KOPT-K1 (cell line): ENCODE data around the gene BRD9.
"Not testable (repeated sequence)": the region's sequence is repeated elsewhere in the genome, so short reads cannot be mapped to it uniquely, and the experiment has no call there.

ENCODE experiments used
- H3K27ac ChIP-seq: fragments of 200-600 bp; sonication (generic); 2 replicates; pipeline ENCODE4 v1.5.1; 2016; ENCODE audit warnings: antibody characterized with exemption, mild to moderate bottlenecking, low read depth, low read length; ENCODE audit not compliant: poor library complexity, severe bottlenecking
- H3K36me3 ChIP-seq: fragments of 200-600 bp; sonication (generic); 2 replicates; pipeline ENCODE4 v1.5.1; 2017; ENCODE audit warnings: antibody characterized with exemption, mild to moderate bottlenecking, low read length, moderate library complexity; ENCODE audit not compliant: insufficient read depth
- H3K9me3 ChIP-seq: fragments of 200-600 bp; sonication (generic); 2 replicates; pipeline ENCODE4 v1.5.1; 2017; ENCODE audit warnings: antibody characterized with exemption, low read length, mild to moderate bottlenecking; ENCODE audit not compliant: insufficient read depth, poor library complexity, severe bottlenecking

The BRD9 gene

GRCh38 chr5:852431-853401 is 39.9 kb downstream of the BRD9 start:
- no peaks in the 10 kb centered on the region for H3K36me3 ChIP-seq
- no peaks in the 10 kb centered on the region for H3K9me3 ChIP-seq
- no peak overlapping the region for H3K27ac ChIP-seq

- Histone ChIP-seq H3K27ac (no peak overlapping the region), H3K36me3 (no peaks in the 10 kb centered on the region), H3K9me3 (no peaks in the 10 kb centered on the region)
These were observed 40.6 kb downstream of the BRD9 start for GRCh38 chr5:852018-852417.

DNA sequence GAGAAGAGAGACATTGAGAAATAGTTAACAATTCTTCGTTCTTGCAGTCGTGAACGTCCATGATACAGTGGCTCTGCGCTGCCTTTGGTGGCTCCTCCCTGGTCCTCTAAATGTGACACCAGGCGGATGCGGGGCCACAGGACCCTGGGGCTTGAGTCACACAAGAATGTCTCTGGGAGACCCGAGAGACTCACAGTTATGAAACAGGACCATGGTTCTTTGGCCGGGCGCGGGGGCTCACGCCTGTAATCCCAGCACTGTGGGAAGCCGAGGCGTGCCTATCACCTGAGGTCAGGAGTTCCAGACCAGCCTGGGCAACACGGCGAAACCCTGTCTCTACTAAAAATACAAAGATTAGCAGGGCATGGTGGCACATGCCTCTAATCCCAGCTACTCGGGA is 41.0 kb downstream of the BRD9 start:
- H3K9me3 ChIP-seq = no peaks in the 10 kb centered on the region
- no peaks in the 10 kb centered on the region for H3K36me3 ChIP-seq
- H3K27ac ChIP-seq = no peak overlapping the region

- H3K36me3 ChIP-seq = no peaks in the 10 kb centered on the region
- no peaks in the 10 kb centered on the region for H3K9me3 ChIP-seq
- H3K27ac ChIP-seq = no peak overlapping the region
These were observed 41.5 kb downstream of the BRD9 start for GRCh38 chr5:851076-851475.

GRCh38 chr5:850511-851006 is 42.0 kb downstream of the BRD9 start, which contains the start of gene ZDHHC11:
TSS of gene ZDHHC11 (minus strand) at chr5:850986. CDS start at chr5:850602, 384 bp downstream.
- Histone ChIP-seq H3K36me3 (no peaks in the 10 kb centered on the region), H3K27ac (no peak within 1 kb of the TSS), H3K9me3 (no peaks in the 10 kb centered on the region)

GRCh38 chr5:849651-850301 is 42.8 kb downstream of the BRD9 start:
- Histone ChIP-seq H3K9me3 (no peaks in the 10 kb centered on the region), H3K36me3 (no peaks in the 10 kb centered on the region), H3K27ac (no peak overlapping the region)

GRCh38 chr5:848671-849111 is 43.9 kb downstream of the BRD9 start:
- H3K36me3 ChIP-seq = no peaks in the 10 kb centered on the region
- H3K9me3 ChIP-seq = no peaks in the 10 kb centered on the region
- no peak overlapping the region for H3K27ac ChIP-seq

DNA sequence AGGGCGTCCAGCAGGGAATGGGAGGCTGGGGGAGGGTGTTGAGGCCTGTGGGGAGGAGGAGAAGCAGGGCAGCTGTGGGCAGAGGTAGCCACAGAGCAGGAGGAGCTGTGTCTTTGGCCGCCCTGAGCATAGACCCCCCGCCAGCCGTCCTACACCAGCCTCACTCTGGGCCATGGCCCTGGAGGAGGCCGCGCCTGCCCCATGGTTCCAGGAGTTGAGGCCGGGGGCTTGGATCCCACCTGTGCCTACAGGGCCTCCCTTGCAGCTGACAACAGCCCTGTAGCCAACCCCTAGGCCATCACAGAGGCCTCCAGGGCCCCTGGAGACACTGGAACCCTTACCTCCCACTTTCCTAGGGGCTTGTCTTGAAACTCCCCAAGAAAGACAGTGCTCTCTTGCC is 44.9 kb downstream of the BRD9 start:
- not testable (repeated sequence) for H3K36me3 ChIP-seq, H3K9me3 ChIP-seq, H3K27ac ChIP-seq

GRCh38 chr5:847212-847611 is 45.4 kb downstream of the BRD9 start:
- not testable (repeated sequence) for H3K9me3 ChIP-seq, H3K36me3 ChIP-seq, H3K27ac ChIP-seq

DNA sequence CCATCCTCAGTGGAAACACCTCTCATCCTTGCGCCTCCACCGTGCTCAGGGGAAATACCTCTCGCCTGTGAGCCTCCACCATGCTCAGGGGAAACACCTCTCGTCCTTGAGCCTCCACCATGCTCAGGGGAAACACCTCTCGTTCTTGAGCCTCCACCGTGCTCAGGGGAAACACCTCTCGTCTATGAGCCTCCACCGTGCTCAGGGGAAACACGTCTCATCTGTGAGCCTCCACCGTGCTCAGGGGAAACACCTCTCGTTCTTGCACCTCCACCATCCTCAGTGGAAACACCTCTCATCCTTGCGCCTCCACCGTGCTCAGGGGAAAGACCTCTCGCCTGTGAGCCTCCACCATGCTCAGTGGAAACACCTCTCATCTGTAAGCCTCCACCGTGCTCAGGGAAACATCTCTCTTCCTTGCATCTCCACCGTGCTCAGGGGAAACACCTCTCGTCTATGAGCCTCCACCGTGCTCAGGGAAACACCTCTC is 46.0 kb downstream of the BRD9 start:
- H3K9me3 ChIP-seq, H3K36me3 ChIP-seq, H3K27ac ChIP-seq: not testable (repeated sequence)

GRCh38 chr5:845676-846601 is 46.7 kb downstream of the BRD9 start:
- not testable (repeated sequence) for H3K36me3 ChIP-seq, H3K27ac ChIP-seq, H3K9me3 ChIP-seq

- not testable (repeated sequence) for H3K36me3 ChIP-seq, H3K9me3 ChIP-seq, H3K27ac ChIP-seq
These were observed 47.4 kb downstream of the BRD9 start for GRCh38 chr5:845031-845675.

DNA sequence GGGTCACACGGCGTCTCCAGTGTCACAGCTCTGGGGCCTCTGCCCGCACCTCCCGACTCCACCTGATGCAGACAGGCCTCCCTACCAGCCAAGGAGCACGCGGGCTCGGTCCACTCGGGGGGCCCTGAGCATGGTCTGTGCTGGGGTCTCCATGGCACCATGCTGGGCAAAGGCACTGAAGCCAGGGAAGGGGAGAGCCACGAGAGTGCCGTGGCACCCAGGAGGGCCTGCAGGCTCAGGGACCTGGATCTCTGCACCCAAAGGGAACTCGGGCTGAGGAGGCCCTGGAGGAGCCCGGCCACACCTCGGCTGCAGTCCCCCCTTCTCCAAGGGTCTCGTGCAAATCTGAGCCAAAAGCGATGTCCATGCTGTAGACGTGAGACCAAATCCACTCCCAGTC is 48.2 kb downstream of the BRD9 start:
- H3K36me3 ChIP-seq, H3K27ac ChIP-seq, H3K9me3 ChIP-seq: not testable (repeated sequence)

GRCh38 chr5:843926-844325 is 48.7 kb downstream of the BRD9 start:
- H3K27ac ChIP-seq, H3K9me3 ChIP-seq, H3K36me3 ChIP-seq: not testable (repeated sequence)
